Panc1 (cell line): ENCODE data around the gene CDC25B.

Experiments
- CTCF ChIP-seq: fragments of 450-650 bp; IDR thresholded peaks from 2 replicates; pipeline ENCODE4 v1.5.1; 2017; ENCODE audit warnings: mild to moderate bottlenecking
- POLR2AphosphoS5 ChIP-seq: IDR thresholded peaks from 2 replicates; pipeline ENCODE4 v1.6.1; 2012; ENCODE audit warnings: mild to moderate bottlenecking, low read depth, low read length, moderate library complexity
- REST ChIP-seq, 2 experiments: IDR thresholded peaks; 2 replicates each; pipeline ENCODE4 v1.6.1; 2011 to 2012; ENCODE audit warnings: low read depth in 2 of 2, control low read depth in 1 of 2, low read length in 1 of 2, mild to moderate bottlenecking in 1 of 2, moderate library complexity in 1 of 2; ENCODE audit not compliant: insufficient read depth in 1 of 2

GRCh38 chr20:3797592-3798372 lies 1.7 kb downstream of the CDC25B start:
- TF ChIP-seq CTCF (no peak), POLR2AphosphoS5 (no peak), REST (IDR thresholded peaks at IDR 0.05; ENCODE audit: insufficient read depth in 1 of 2, low read depth in 2 of 2, low read length in 1 of 2) (no peak)
